Measurements from ENCODE around the gene ARHGAP1.

- no peak for TF ChIP-seq CTCF (IDR thresholded peaks at IDR 0.05)
- TF ChIP-seq ZFX (IDR thresholded peaks at IDR 0.05; ENCODE audit: borderline replicate concordance) = no peak
These were observed 46.7 kb upstream of the ARHGAP1 start for GRCh38 chr11:46747150-46747549.
